CD4-positive, alpha-beta memory T cell (primary cell): ENCODE measurements around the gene RRAGC. TPM values are rescaled to one million over a fixed set of nuclear protein-coding genes. Genes with fewer than 3 reads are reported as not detected.
A peak's percentile ranks its signal among the peaks of the same experiment; 100 is the strongest.

Experiments
- CTCF ChIA-PET: fragments of 350-600 bp; sonication (Branson Sonifier 250); formaldehyde crosslinking; loops from one replicate; lab custom pipeline; 2021; ENCODE audit warnings: inconsistent platforms; ENCODE audit not compliant: partially characterized antibody; lab: Charles Lee
- POLR2A ChIA-PET: fragments of 350-600 bp; sonication (Branson Sonifier 250); formaldehyde crosslinking; loops from one replicate; lab custom pipeline; 2021; ENCODE audit not compliant: partially characterized antibody; lab: Charles Lee
- DNase-seq, 5 donors: peaks; one replicate each; pipeline versions ENCODE4 v3.0.0 to v3.0.0-alpha.2; 2020 to 2022; ENCODE audit warnings: mixed read lengths in 1 of 5
- H3K27ac ChIP-seq: one replicate; pipeline ENCODE4 v1.7.0; 2013; ENCODE audit warnings: low read depth, low read length
- H3K27me3 ChIP-seq: 2 replicates; pipeline ENCODE4 v1.7.0; 2013; ENCODE audit warnings: mild to moderate bottlenecking, low read length, moderate library complexity; ENCODE audit not compliant: insufficient read depth
- H3K36me3 ChIP-seq: 2 replicates; pipeline ENCODE4 v1.7.0; 2013; ENCODE audit warnings: mild to moderate bottlenecking, low read length, moderate library complexity; ENCODE audit not compliant: insufficient read depth
- H3K4me1 ChIP-seq: 2 replicates; pipeline ENCODE4 v1.7.0; 2013; ENCODE audit warnings: mild to moderate bottlenecking, low read length, moderate library complexity; ENCODE audit not compliant: insufficient read depth
- H3K4me3 ChIP-seq, 2 donors: one replicate each; pipeline ENCODE4 v1.7.0; 2013; ENCODE audit warnings: low read length in 2 of 2, mild to moderate bottlenecking in 1 of 2
- H3K9me3 ChIP-seq, 2 donors: one replicate each; pipeline ENCODE4 v1.7.0; 2013; ENCODE audit warnings: low read length in 2 of 2, control low read depth in 1 of 2; ENCODE audit not compliant: control insufficient read depth in 1 of 2
- H3K27ac Mint-ChIP-seq, 7 donors: one replicate each; pipeline ENCODE4 v1.8.0; 2020 to 2021; ENCODE audit warnings: mixed read lengths in 7 of 7, mild to moderate bottlenecking in 6 of 7, inconsistent platforms in 3 of 7, moderate library complexity in 3 of 7
- H3K27me3 Mint-ChIP-seq, 2 donors: one replicate each; pipeline ENCODE4 v1.8.0; 2020 to 2021; ENCODE audit warnings: mixed read lengths in 2 of 2
- H3K36me3 Mint-ChIP-seq, 2 donors: one replicate each; pipeline ENCODE4 v1.8.0; 2020 to 2021; ENCODE audit warnings: mixed read lengths in 2 of 2, inconsistent platforms in 1 of 2, mild to moderate bottlenecking in 1 of 2
- H3K4me1 Mint-ChIP-seq, 4 donors: one replicate each; pipeline ENCODE4 v1.8.0; 2020 to 2021; ENCODE audit warnings: mixed read lengths in 4 of 4, mild to moderate bottlenecking in 1 of 4
- H3K4me3 Mint-ChIP-seq, 8 donors: one replicate each; pipeline ENCODE4 v1.8.0; 2020 to 2021; ENCODE audit warnings: mixed read lengths in 8 of 8, mild to moderate bottlenecking in 7 of 8, moderate library complexity in 6 of 8, inconsistent platforms in 3 of 8
- H3K9me3 Mint-ChIP-seq, 8 donors: one replicate each; pipeline ENCODE4 v1.8.0; 2020 to 2021; ENCODE audit warnings: mixed read lengths in 8 of 8, mild to moderate bottlenecking in 5 of 8, inconsistent platforms in 3 of 8, moderate library complexity in 1 of 8
- intact Hi-C: fragments of 100-400 bp; cut with micrococcal nuclease; formaldehyde crosslinking; loops from one replicate; pipeline ENCODE4 v1.15.1; 2023
- polyA plus RNA-seq, 2 donors: library from polyadenylated mRNA; unstranded; fragments of 300-500 nt; fragmentation: Illumina TruSeq; gene quantifications; one replicate each; pipeline ENCODE4 v1.2.3, GENCODE V29; 2021
- total RNA-seq, 2 experiments: library from RNA; stranded (reverse); gene quantifications; one replicate each; pipeline ENCODE4 v1.2.3, GENCODE V29; 2021

RRAGC gene
- total and polyA plus RNA-seq, 4 experiments from 2014 or later = 8.8 to 25.2 (median 16.8) TPM

DNA sequence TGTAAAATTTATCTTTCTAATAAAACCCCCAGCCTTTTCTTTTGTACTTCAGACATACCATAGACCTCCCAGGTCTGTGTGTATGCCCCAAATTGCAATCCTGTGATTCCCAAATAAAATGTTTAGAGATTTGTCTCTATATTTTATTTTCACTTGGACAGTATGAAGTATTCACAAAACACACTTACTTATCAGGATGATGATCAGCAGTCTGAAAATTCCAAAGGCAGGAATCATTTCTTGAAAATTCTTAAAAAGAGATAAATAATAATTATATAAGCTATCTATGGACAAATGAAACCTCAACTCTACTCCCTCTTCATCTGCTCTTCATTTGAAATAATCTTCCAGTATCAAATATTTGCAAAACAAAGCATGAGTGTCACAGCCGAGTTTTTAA, 33.4 kb upstream of the RRAGC start:
- Mint-ChIP-seq H3K27me3 (no peaks in the 10 kb centered on the region), H3K36me3 (no peaks in the 10 kb centered on the region), H3K4me1 (no peaks in the 10 kb centered on the region), H3K27ac (no peak overlapping the region), H3K4me3 (no peak overlapping the region), H3K9me3 (no peaks in the 10 kb centered on the region)
- H3K4me3 ChIP-seq = no peak overlapping the region
- POLR2A ChIA-PET = no interaction called here
- no peaks in the 10 kb centered on the region for H3K4me1 ChIP-seq
- intact Hi-C loops = no loop called here
- H3K36me3 ChIP-seq = no peaks in the 10 kb centered on the region
- H3K27me3 ChIP-seq = no peaks in the 10 kb centered on the region
- H3K9me3 ChIP-seq = no peaks in the 10 kb centered on the region
- no peak for DNase-seq
- H3K27ac ChIP-seq = no peak overlapping the region
- CTCF ChIA-PET = interaction anchor here (0.8 to 2.7 kb wide), 3 partner anchors 37 to 198 kb away, joined by 3 to 16 read pairs (median 3); no protein-coding TSS in a partner anchor

DNA sequence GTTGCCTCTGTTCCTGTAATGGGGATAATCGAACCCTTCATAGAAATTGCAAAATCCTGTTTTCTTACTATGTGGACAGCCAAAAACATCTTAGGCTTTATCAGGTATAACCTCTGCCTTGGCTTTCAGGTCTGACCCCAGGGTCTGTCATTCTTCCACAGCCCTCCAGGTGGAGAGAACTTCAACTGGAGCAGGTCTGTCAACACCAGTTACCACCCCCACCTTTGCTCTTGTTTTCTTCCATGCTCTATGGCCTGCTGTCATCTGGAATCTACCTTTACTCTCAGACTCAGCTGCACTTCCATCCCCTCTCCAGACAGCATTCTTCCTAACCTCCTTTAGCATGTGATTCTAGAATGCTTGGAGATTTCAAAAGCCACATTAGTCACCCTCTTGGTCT, 32.2 kb upstream of the RRAGC start:
- Histone ChIP-seq H3K27ac (no peak overlapping the region), H3K4me3 (no peak overlapping the region), H3K4me1 (no peaks in the 10 kb centered on the region), H3K9me3 (no peaks in the 10 kb centered on the region), H3K36me3 (no peaks in the 10 kb centered on the region), H3K27me3 (no peaks in the 10 kb centered on the region)
- Mint-ChIP-seq H3K27ac (no peak overlapping the region), H3K4me3 (no peak overlapping the region), H3K9me3 (no peaks in the 10 kb centered on the region), H3K36me3 (no peaks in the 10 kb centered on the region), H3K4me1 (no peaks in the 10 kb centered on the region), H3K27me3 (no peaks in the 10 kb centered on the region)
- peak in 1 of 5 donors; percentile 13 for DNase-seq
- POLR2A ChIA-PET = no interaction called here
- intact Hi-C loops = no loop called here
- CTCF ChIA-PET = interaction anchor here (1.4 to 2.7 kb wide), 2 partner anchors 194 to 199 kb away, joined by 3 to 16 read pairs; no protein-coding TSS in a partner anchor

DNA sequence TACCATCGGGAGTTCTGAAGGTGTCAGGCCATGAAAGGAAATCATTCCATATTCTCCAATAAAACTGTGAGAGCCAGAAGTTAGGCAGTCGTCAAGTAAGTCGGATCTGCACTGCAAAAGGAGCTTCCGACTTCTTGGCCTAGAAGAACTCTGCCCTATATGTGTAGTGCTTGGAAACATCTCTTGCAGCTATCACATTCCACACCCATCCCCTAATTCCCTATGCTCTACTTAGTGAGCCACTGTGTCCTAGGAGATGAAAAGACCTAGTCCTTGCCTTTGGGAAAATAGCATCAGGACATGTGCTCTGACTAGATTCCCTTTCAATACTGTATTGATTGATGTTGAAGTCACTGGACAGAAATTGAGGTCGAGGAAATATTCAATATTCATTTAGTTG, 30.0 kb upstream of the RRAGC start:
- POLR2A ChIA-PET = no interaction called here
- H3K27ac Mint-ChIP-seq = no peak overlapping the region
- no peak overlapping the region for H3K4me3 Mint-ChIP-seq
- Histone ChIP-seq H3K27me3 (no peaks in the 10 kb centered on the region), H3K27ac (no peak overlapping the region), H3K9me3 (no peaks in the 10 kb centered on the region), H3K36me3 (no peaks in the 10 kb centered on the region), H3K4me3 (no peak overlapping the region), H3K4me1 (no peaks in the 10 kb centered on the region)
- no peaks in the 10 kb centered on the region for H3K27me3 Mint-ChIP-seq
- H3K4me1 Mint-ChIP-seq = no peaks in the 10 kb centered on the region
- intact Hi-C loops = no loop called here
- no peaks in the 10 kb centered on the region for H3K9me3 Mint-ChIP-seq
- DNase-seq = no peak
- H3K36me3 Mint-ChIP-seq = no peaks in the 10 kb centered on the region
- CTCF ChIA-PET = interaction anchor here (1.0 kb wide), 1 partner anchor 25 kb away, joined by 4 read pairs; no protein-coding TSS in a partner anchor

DNA sequence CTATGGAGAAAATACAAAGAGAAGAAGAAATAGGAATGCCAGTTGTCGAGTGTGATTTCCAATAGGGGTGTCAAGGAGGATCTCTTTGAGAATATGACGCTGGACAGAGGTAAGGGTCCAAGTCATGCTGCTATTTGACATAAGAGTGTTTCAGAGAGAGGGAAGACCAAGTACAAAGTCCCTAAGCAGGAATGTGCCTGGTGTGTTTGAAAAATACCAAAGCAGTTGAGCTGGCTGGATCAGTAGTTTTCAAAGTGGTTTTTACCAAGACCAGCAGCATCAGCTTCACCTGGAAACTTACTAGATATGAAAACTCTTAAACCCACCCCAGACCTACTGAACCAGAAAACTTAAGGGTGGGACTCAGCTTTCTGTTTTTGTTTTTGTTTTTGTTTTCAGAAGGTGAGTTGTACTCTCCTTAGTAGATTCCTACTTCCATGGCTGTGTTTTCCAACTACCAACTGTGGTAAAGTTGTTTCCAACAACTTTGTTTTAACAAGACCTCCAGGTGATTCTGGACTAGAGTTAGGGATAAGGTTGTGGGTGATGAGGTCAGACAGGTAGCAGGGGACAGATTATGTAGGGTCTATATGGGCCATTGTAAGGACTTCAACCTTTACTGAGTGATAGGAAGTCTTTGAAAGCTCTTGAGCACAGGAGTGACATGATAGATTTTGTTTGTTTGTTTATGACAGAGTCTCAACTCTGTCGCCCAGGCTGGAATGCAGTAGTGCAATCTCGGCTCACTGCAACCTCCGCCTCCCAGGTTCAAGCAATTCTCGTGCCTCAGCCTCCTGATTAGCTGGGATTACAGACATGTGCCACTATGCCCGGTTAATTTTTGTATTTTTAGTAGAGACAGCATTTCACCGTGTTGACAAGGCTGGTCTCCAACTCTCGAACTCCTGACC, 29.1 kb upstream of the RRAGC start:
- Histone ChIP-seq H3K36me3 (no peaks in the 10 kb centered on the region), H3K27me3 (no peaks in the 10 kb centered on the region), H3K9me3 (no peaks in the 10 kb centered on the region), H3K4me1 (no peaks in the 10 kb centered on the region), H3K27ac (no peak overlapping the region), H3K4me3 (no peak overlapping the region)
- Mint-ChIP-seq H3K9me3 (no peaks in the 10 kb centered on the region), H3K36me3 (no peaks in the 10 kb centered on the region), H3K27ac (no peak overlapping the region), H3K27me3 (no peaks in the 10 kb centered on the region), H3K4me1 (no peaks in the 10 kb centered on the region), H3K4me3 (no peak overlapping the region)
- DNase-seq = no peak
- ChIA-PET POLR2A (no interaction called here), CTCF (interaction anchor here (1.0 kb wide), 1 partner anchor 24 kb away, joined by 4 read pairs; no protein-coding TSS in a partner anchor)
- intact Hi-C loops = no loop called here

DNA sequence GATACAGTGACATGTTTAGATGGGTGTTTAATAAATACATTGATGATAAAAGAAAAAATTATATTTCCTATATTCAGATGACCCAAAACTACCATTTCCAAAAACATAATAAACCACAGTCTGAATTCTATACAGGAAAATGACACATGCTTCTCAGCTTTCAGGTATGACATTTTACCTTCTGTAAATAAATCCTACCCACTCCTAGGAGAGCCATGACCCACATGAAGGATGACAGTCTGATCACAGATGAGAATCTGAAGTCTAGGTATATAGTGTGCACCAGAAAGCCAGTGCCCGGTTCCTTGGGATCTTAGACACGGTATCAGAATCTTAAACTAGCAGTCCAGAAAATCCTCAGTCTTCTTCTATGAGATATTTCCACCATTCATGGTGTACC, 25.5 kb upstream of the RRAGC start:
- Mint-ChIP-seq H3K36me3 (no peaks in the 10 kb centered on the region), H3K27ac (no peak overlapping the region), H3K4me1 (no peaks in the 10 kb centered on the region), H3K9me3 (no peaks in the 10 kb centered on the region), H3K4me3 (no peak overlapping the region), H3K27me3 (no peaks in the 10 kb centered on the region)
- no peak overlapping the region for H3K4me3 ChIP-seq
- H3K36me3 ChIP-seq = no peaks in the 10 kb centered on the region
- no peaks in the 10 kb centered on the region for H3K27me3 ChIP-seq
- H3K4me1 ChIP-seq = no peaks in the 10 kb centered on the region
- H3K27ac ChIP-seq = no peak overlapping the region
- no peak for DNase-seq
- ChIA-PET POLR2A (no interaction called here), CTCF (no interaction called here)
- no peaks in the 10 kb centered on the region for H3K9me3 ChIP-seq
- intact Hi-C loops = no loop called here

DNA sequence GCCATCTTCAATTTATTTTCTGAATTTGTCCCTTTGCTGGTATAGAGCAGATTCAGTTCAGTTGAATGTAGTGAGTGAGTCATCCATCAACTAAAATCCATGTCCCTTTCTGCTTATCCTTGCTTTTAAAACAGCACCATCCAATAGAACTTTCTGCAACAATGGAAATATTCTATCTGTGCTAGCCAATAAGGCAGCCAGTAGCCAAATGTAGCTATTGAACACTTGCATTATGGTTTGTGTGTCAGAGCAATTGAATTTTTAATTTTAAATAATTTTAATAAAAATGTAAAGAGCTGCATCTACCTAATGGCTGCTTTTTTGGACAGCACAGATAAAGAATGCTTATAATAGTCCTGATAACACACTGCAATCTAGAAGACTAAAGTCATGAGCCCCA, 21.9 kb upstream of the RRAGC start, which contains the start of gene GJA9:
Gene GJA9 (minus strand): TSS at position 101 of the 400 bp plus-strand sequence. CDS start 5,489 bp downstream, outside the sequence.
- CTCF ChIA-PET = interaction anchor here (0.6 to 1.6 kb wide), 2 partner anchors 148 to 211 kb away, joined by 3 to 4 read pairs; no protein-coding TSS in a partner anchor
- no peaks in the 10 kb centered on the region for H3K9me3 Mint-ChIP-seq
- Histone ChIP-seq H3K9me3 (no peaks in the 10 kb centered on the region), H3K36me3 (no peaks in the 10 kb centered on the region), H3K4me3 (no peak within 1 kb of the TSS), H3K27ac (no peak within 1 kb of the TSS), H3K4me1 (no peaks in the 10 kb centered on the region), H3K27me3 (no peaks in the 10 kb centered on the region)
- POLR2A ChIA-PET = no interaction called here
- intact Hi-C loops = no loop called here
- H3K27ac Mint-ChIP-seq = no peak within 1 kb of the TSS
- H3K4me3 Mint-ChIP-seq = no peak within 1 kb of the TSS
- DNase-seq = no peak
- no peaks in the 10 kb centered on the region for H3K36me3 Mint-ChIP-seq
- H3K4me1 Mint-ChIP-seq = no peaks in the 10 kb centered on the region
- H3K27me3 Mint-ChIP-seq = no peaks in the 10 kb centered on the region

DNA sequence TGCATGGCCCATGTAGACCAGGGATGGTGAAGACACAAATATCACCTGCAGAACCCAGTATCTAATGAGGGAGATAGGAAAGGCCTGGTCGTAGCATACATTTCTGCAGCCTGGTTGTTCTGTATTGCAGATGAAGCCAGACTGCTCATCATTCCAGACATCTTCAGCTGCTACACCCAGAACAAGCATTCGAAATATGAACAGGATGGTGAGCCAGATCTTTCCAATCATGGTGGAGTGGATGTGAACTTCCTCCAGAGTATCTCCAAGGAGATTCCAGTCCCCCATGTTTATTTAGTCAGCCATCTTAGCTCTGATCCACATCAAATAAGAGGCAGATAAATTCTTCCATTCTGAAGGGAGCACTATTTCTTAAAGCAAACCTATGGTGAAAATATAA, 16.2 kb upstream of the RRAGC start:
- Histone ChIP-seq H3K9me3 (no peaks in the 10 kb centered on the region), H3K4me3 (no peak overlapping the region), H3K27me3 (no peaks in the 10 kb centered on the region), H3K36me3 (no peaks in the 10 kb centered on the region), H3K4me1 (peaks cover 35% of the 10 kb centered on the region), H3K27ac (no peak overlapping the region)
- DNase-seq = no peak
- no peaks in the 10 kb centered on the region for H3K9me3 Mint-ChIP-seq
- peak overlapping the region in 1 of 7 donors; percentile 28 for H3K27ac Mint-ChIP-seq
- intact Hi-C loops = no loop called here
- ChIA-PET POLR2A (no interaction called here), CTCF (interaction anchor here (1.0 kb wide), 1 partner anchor 216 kb away, joined by 4 read pairs; no protein-coding TSS in a partner anchor)
- no peak overlapping the region for H3K4me3 Mint-ChIP-seq
- H3K36me3 Mint-ChIP-seq = peaks cover 0 to 8% of the 10 kb centered on the region in 2 donors
- H3K4me1 Mint-ChIP-seq = peaks cover 13 to 34% (median 22%) of the 10 kb centered on the region in 4 donors
- no peaks in the 10 kb centered on the region for H3K27me3 Mint-ChIP-seq
